NOMO-1 (cell line): ENCODE data around the gene OR8K3.

Source experiments
- DNase-seq, 2 experiments: peaks; one replicate each; lab custom pipeline; 2025; ENCODE audit not compliant: unreplicated experiment in 2 of 2; lab: John Stamatoyannopoulos, UW

Gene OR8K3

DNA sequence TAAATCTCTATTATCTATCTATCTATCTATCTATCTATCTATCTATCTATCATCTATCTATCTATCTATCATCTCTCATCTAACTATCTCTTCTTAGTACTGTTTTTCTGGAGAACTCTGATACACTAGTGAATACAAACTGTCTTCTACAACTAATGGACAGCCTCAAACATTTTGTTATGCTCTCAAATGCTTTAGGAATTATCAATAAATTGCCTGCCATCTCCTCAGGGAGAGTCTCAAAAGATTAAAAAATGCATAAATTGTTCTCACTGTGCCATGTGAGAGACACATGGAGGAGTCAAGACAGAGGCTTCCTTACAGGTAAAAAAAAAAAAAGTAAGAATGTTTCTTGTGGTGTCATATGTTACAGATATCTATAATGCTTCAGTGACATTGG lies at the start of gene OR8K3:
TSS of gene OR8K3 (plus strand) at position 301 of the 400 bp plus-strand sequence. CDS start 3,163 bp downstream, outside the sequence.
- DNase-seq = no peak

GRCh38 chr11:56271092-56271491 lies 43.9 kb upstream of the OR8K3 start:
- DNase-seq = no peak

DNA sequence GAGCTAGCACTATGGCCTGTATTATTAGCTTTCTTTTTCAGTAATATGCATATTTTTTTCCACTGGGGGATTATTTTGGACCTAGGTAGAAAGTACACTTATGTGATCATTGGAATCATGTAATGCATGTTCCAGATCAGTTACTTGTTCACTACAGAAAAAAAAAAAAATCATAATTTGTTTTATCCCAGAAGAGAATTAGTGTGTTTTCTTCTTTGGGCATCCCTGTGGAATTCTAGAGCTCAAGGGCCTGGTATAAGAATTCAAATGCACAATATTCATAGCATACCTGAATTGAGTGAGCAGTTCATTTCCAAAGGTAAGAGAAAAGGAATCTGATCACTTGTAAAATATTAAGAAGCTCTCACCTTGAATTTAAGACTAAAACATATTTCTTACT lies 41.1 kb upstream of the OR8K3 start, which contains the start of gene OR5T1:
TSS of gene OR5T1 (plus strand) at position 301 of the 400 bp plus-strand sequence. CDS start 1,485 bp downstream, outside the sequence.
- no peak for DNase-seq

DNA sequence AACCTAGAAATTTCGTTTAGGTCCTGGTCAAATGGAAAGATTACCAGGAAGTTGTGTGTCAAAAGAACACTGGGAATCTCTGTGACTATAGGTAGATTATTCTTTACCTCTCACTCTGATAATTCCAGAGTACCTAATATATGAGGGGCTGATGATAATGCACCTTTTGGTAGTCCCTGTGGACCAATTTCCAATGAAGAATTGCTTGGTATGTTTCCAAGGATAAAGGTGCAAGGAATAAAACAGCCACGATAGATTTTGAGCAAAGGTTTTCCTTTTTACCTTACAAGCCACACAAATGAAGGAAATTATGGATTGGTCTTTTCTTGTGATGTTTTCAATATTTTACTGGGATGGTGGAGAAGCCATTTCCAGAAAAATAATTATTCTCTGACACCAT lies 22.8 kb upstream of the OR8K3 start, which contains the start of gene OR8H1:
TSS of gene OR8H1 (minus strand) at position 101 of the 400 bp plus-strand sequence. CDS start 1,192 bp downstream, outside the sequence.
- DNase-seq = no peak

- no peak for DNase-seq
Observed at GRCh38 chr11:56296898-56297297, 18.0 kb upstream of the OR8K3 start.

- DNase-seq = no peak
Observed at GRCh38 chr11:56307836-56308235, 7.1 kb upstream of the OR8K3 start.

- no peak for DNase-seq
Observed at GRCh38 chr11:56331861-56332491, 17.0 kb downstream of the OR8K3 start.

GRCh38 chr11:56333156-56333555 lies 18.2 kb downstream of the OR8K3 start:
- DNase-seq = no peak

- DNase-seq = no peak
Observed at GRCh38 chr11:56340289-56340688, 25.3 kb downstream of the OR8K3 start.

DNA sequence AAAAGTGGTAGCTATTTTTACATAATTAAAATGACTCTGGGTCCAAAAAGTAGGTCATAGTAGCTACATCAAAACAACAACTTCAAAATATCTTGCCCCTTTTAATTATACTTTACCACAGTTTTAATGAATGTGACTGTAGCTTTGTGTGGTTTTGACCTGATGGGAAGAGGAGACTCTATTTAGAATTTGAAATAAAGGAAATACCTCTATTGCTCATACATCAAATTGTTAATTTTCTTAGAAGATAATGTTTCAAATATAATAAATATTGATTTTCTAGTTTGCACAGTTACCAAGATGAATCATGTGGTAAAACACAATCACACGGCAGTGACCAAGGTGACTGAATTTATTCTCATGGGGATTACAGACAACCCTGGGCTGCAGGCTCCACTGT lies 30.8 kb downstream of the OR8K3 start, which contains the start of gene OR8K1:
TSS of gene OR8K1 (plus strand) at position 301 of the 400 bp plus-strand sequence. CDS start at position 301, 0 bp downstream.
- no peak for DNase-seq

DNA sequence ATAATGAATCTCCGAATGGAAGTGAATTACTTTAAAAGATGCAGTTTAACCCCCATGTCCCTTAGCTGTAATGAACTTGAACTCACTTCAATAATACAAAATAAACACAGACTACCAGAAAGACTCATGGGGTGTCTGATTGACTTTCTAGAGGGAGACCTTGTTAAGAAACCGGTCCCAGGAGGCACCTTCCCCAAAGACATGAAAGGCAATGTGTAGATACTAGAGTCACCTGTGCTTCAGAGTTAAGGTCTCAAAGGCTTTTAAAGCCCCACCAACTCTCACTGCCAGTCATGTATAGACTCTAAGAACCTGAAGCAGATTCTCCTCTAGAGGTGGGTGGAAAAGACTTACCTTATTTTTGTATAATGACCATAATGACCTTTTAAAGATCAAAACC lies 39.0 kb downstream of the OR8K3 start, which contains the start of gene OR8J1:
TSS of gene OR8J1 (plus strand) at position 301 of the 400 bp plus-strand sequence. CDS start 5,956 bp downstream, outside the sequence.
- no peak for DNase-seq
